Measurements from ENCODE around the gene CCM2L.

DNA sequence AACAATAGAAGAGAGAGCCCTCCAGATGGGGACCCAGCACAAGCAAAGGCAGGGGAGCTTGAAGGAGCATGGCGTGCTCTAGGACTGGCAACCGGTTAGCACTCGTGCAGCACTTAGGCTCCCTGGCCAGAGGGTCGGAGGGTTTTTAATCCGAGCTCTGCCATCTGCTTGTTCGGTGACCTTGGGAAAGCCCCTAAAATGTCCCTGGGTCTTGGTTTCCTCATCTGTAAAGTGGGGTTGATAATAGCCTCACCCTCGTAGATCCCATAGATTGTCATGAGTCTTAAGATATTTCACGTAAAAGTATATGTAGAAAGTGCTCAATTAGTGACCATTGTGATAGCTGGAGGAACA, 25.2 kb downstream of the CCM2L start:
- TF ChIP-seq POLR2A (IDR thresholded peaks at IDR 0.05) (no peak), POLR2AphosphoS5 (IDR thresholded peaks at IDR 0.05; ENCODE audit: insufficient read depth in 1 of 2, low read depth in 1 of 2) (no peak)
- TF ChIP-seq, protein P1, sequence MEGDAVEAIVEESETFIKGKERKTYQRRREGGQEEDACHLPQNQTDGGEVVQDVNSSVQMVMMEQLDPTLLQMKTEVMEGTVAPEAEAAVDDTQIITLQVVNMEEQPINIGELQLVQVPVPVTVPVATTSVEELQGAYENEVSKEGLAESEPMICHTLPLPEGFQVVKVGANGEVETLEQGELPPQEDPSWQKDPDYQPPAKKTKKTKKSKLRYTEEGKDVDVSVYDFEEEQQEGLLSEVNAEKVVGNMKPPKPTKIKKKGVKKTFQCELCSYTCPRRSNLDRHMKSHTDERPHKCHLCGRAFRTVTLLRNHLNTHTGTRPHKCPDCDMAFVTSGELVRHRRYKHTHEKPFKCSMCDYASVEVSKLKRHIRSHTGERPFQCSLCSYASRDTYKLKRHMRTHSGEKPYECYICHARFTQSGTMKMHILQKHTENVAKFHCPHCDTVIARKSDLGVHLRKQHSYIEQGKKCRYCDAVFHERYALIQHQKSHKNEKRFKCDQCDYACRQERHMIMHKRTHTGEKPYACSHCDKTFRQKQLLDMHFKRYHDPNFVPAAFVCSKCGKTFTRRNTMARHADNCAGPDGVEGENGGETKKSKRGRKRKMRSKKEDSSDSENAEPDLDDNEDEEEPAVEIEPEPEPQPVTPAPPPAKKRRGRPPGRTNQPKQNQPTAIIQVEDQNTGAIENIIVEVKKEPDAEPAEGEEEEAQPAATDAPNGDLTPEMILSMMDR (IDR thresholded peaks at IDR 0.05) = no peak
